Right lobe of liver (tissue), 4 donors: ENCODE measurements around the gene SLC41A3.

ENCODE experiments used
- CTCF ChIP-seq, 4 donors: fragments of 200-600 bp in 3 of 4; fragments of 450-650 bp in 1 of 4; IDR thresholded peaks; one replicate each; pipeline versions ENCODE4 v1.5.1 to v1.8.0; 2016 to 2022; ENCODE audit warnings: antibody characterized with exemption in 4 of 4, mild to moderate bottlenecking in 2 of 4
- POLR2A ChIP-seq: fragments of 450-650 bp; IDR thresholded peaks from one replicate; pipeline ENCODE4 v1.6.1; 2017; ENCODE audit warnings: antibody characterized with exemption, mild to moderate bottlenecking
- donor health status: DM: no; HTN: no; CAD: no.
- donor health status: DM: no; HTN: no; CAD: no.
- donor health status: DM: no; HTN: yes; CAD: no.

DNA sequence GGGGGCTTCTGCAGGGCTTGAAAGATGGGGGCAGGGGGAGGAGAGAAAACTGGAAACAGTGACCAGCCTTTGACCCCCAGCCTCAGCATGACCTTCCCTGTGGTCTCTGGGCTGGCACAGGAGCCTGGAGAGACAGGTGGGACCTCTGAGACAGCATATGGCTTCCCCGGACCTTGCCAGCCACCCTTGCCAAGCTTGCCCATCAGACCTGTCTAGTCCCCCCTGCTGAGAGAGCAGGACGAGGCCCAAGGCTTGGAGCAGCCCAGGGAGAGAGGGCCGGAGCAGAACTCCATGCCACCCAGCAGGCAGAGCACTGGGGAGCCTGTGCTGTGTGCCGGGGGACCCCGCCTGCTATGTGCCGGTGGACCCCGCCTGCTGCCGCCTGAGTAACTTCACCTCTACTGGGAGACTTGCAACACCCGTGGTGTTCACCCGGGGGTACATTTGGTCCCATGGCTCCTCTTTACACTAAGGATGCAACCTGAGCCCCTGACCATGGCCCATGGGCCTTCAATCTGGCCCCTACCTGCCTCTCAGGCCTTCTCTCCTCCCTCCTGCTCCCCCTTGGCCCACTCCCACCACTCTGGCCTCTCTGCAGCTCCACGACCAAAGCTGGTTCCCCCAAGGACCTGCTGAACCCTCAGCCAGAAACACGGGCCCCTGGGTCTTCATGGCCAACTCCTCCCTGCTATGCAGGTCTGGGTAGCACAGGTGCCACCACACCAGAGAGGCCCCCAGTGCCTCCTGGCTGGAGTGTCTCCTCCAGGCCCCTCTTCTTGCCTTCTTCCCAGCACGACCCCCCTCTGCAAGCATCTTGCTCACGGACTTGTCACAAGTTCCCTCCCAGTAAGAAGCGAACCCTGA lies 21.1 kb upstream of the SLC41A3 start:
- no peak for TF ChIP-seq CTCF (IDR thresholded peaks at IDR 0.05)
- no peak for TF ChIP-seq POLR2A
